Measurements from ENCODE around the gene GPR158. TPM values are rescaled to one million over a fixed set of nuclear protein-coding genes. Genes with fewer than 3 reads are reported as not detected.

GPR158 gene
- total RNA-seq, 2 donors from 2014 or later: 0.09 to 0.29 TPM

DNA sequence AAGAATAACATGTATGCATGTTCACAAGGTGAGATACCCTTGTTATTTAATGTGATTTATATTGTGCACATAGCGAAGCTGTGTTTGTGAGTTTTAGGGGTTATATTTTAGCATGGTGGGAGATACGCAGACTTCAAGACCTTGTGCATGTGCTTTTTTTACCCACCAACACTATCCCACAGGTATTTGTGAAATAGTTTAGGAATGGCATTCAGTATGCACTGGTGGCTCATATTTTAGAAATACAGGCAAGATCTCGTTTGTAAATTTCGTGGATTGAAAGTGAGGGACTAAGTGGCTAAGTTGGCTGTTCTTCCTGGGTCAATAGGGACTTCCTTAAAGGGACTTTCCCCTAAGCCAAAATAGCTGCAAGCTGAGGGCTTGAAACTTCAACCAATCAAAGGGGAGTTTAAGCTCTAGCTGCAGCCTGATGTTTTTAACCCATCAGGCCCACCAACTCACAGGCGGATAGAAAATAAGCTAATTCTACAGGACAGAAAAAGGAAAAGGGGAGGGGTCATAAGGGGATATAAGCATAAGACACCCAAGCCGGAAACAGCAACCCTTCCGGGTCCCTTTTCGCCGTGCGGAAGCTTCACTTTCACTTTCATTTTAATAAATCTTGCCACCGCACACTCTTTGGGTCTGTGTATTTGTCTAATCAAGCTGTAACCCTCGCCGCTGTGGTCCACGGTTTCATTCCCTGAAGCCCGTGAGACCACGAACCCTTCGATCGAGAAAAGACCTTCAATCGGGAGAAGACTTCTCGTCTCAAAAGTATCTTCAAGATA lies 291.0 kb downstream of the GPR158 start:
- H3K27me3 ChIP-seq (ENCODE audit: control insufficient read depth, insufficient read depth, low read length, poor library complexity, severe bottlenecking): no peaks in the 10 kb centered on the region
- H3K27ac Mint-ChIP-seq: no peak overlapping the region
- no peaks in the 10 kb centered on the region for H3K27me3 Mint-ChIP-seq (ENCODE audit: insufficient read depth)
- H3K9me3 ChIP-seq (ENCODE audit: control insufficient read depth, low read length): no peaks in the 10 kb centered on the region
- WGBS, 2 experiments (ENCODE audit: insufficient coverage in 1 of 2, insufficient read length in 1 of 2): 92 to 97% methylated on average over 12 to 19 of the region's 20 CpGs
- TF ChIP-seq, protein P1, sequence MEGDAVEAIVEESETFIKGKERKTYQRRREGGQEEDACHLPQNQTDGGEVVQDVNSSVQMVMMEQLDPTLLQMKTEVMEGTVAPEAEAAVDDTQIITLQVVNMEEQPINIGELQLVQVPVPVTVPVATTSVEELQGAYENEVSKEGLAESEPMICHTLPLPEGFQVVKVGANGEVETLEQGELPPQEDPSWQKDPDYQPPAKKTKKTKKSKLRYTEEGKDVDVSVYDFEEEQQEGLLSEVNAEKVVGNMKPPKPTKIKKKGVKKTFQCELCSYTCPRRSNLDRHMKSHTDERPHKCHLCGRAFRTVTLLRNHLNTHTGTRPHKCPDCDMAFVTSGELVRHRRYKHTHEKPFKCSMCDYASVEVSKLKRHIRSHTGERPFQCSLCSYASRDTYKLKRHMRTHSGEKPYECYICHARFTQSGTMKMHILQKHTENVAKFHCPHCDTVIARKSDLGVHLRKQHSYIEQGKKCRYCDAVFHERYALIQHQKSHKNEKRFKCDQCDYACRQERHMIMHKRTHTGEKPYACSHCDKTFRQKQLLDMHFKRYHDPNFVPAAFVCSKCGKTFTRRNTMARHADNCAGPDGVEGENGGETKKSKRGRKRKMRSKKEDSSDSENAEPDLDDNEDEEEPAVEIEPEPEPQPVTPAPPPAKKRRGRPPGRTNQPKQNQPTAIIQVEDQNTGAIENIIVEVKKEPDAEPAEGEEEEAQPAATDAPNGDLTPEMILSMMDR (conservative IDR thresholded peaks at IDR 0.05): no peak
- no peak overlapping the region for H3K4me3 ChIP-seq (ENCODE audit: low read length)
- H3K4me1 Mint-ChIP-seq: peaks cover 15% of the 10 kb centered on the region
- H3K27ac ChIP-seq (ENCODE audit: low read depth, low read length): no peak overlapping the region
- no peak for DNase-seq
- no peak overlapping the region for H3K4me3 Mint-ChIP-seq
- peaks cover 9% of the 10 kb centered on the region for H3K9me3 Mint-ChIP-seq
- peaks cover 4% of the 10 kb centered on the region for H3K4me1 ChIP-seq (ENCODE audit: control insufficient read depth, insufficient read depth, low read length)
- no peak overlapping the region for H3K9ac ChIP-seq (ENCODE audit: extremely low read depth, low read length, poor library complexity, severe bottlenecking)
- H3K36me3 Mint-ChIP-seq (ENCODE audit: low read depth): no peaks in the 10 kb centered on the region
- no peaks in the 10 kb centered on the region for H3K36me3 ChIP-seq (ENCODE audit: control insufficient read depth, insufficient read depth, low read length)

DNA sequence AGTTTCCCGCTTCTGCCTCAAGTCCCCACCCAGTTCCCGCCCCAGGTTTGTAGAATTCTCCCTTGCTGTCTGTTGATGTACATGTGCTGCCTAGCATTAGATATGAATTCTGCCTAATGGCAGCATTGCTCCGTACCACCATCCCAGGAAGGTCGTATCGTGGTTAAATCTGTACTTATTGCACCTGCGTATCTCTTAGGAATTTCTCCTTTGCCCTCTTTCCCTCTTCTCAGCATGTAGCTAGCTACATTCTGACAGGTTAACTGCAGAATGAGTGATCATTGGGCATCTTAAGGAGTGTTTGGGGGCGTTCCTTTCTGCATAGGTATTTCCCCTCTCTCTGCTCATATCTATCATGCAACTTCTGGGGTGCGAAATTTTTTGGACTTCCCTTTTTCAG lies 293.1 kb downstream of the GPR158 start:
- H3K4me3 ChIP-seq (ENCODE audit: low read length): no peak overlapping the region

DNA sequence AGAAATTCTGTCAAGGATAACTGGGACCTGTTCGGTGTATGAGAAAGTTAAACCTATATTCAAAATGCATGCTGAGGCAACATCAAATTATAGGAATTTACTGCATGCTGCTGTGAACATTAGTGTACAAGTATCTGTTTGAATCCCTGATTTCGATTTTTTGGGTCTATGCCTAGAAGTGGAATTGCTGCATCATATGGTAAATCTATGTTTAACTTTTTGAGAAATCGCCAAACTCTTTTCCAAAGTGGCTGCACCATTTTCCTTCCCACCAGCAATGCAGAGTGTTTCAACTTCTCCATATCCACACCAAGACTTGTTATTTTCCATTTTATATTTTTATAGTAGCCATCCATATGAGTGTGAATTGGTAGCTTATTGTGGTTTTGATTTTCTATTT lies 306.7 kb downstream of the GPR158 start:
- H3K4me1 ChIP-seq (ENCODE audit: control insufficient read depth, insufficient read depth, low read length): no peaks in the 10 kb centered on the region
- Mint-ChIP-seq H3K27me3 (ENCODE audit: insufficient read depth) (no peaks in the 10 kb centered on the region), H3K4me1 (peaks cover 16% of the 10 kb centered on the region), H3K9me3 (peaks cover 5% of the 10 kb centered on the region), H3K27ac (no peak overlapping the region), H3K36me3 (ENCODE audit: low read depth) (peaks cover 3% of the 10 kb centered on the region), H3K4me3 (no peak overlapping the region)
- H3K4me3 ChIP-seq (ENCODE audit: low read length): no peak overlapping the region
- peaks cover 10% of the 10 kb centered on the region for H3K9me3 ChIP-seq (ENCODE audit: control insufficient read depth, low read length)
- H3K27ac ChIP-seq (ENCODE audit: low read depth, low read length): no peak overlapping the region
- no peak for DNase-seq
- TF ChIP-seq, protein P1 (conservative IDR thresholded peaks at IDR 0.05): no peak
- no peaks in the 10 kb centered on the region for H3K36me3 ChIP-seq (ENCODE audit: control insufficient read depth, insufficient read depth, low read length)
- no peaks in the 10 kb centered on the region for H3K27me3 ChIP-seq (ENCODE audit: control insufficient read depth, insufficient read depth, low read length, poor library complexity, severe bottlenecking)
- no peak overlapping the region for H3K9ac ChIP-seq (ENCODE audit: extremely low read depth, low read length, poor library complexity, severe bottlenecking)
- 92% methylated on average over 2 to 3 of the region's 3 CpGs for WGBS, 2 experiments (ENCODE audit: insufficient coverage in 1 of 2, insufficient read length in 1 of 2)

More for the DNA sequence above, 293.1 kb downstream of the GPR158 start:
- H3K9me3 Mint-ChIP-seq: peaks cover 12% of the 10 kb centered on the region
- Histone ChIP-seq H3K9ac (ENCODE audit: extremely low read depth, low read length, poor library complexity, severe bottlenecking) (no peak overlapping the region), H3K9me3 (ENCODE audit: control insufficient read depth, low read length) (no peaks in the 10 kb centered on the region), H3K27ac (ENCODE audit: low read depth, low read length) (no peak overlapping the region), H3K27me3 (ENCODE audit: control insufficient read depth, insufficient read depth, low read length, poor library complexity, severe bottlenecking) (no peaks in the 10 kb centered on the region), H3K36me3 (ENCODE audit: control insufficient read depth, insufficient read depth, low read length) (no peaks in the 10 kb centered on the region), H3K4me1 (ENCODE audit: control insufficient read depth, insufficient read depth, low read length) (peaks cover 4% of the 10 kb centered on the region)
- no peak overlapping the region for H3K27ac Mint-ChIP-seq
- peaks cover 15% of the 10 kb centered on the region for H3K4me1 Mint-ChIP-seq
- H3K27me3 Mint-ChIP-seq (ENCODE audit: insufficient read depth): no peaks in the 10 kb centered on the region
- 88 to 94% methylated on average over 8 of the region's 8 CpGs for WGBS, 2 experiments (ENCODE audit: insufficient coverage in 1 of 2, insufficient read length in 1 of 2)
- no peaks in the 10 kb centered on the region for H3K36me3 Mint-ChIP-seq (ENCODE audit: low read depth)
- H3K4me3 Mint-ChIP-seq: no peak overlapping the region
- TF ChIP-seq, protein P1 (conservative IDR thresholded peaks at IDR 0.05): no peak
- DNase-seq: no peak
